ENCODE data around the gene UGT1A1.

- TF ChIP-seq CTCF (IDR thresholded peaks at IDR 0.05; ENCODE audit: insufficient read depth, low read length) (no peak), GABPA (IDR thresholded peaks at IDR 0.05; ENCODE audit: low read depth) (no peak), POLR2AphosphoS5 (IDR thresholded peaks at IDR 0.05; ENCODE audit: low read depth) (no peak)
Observed at GRCh38 chr2:233800208-233800607, 40.1 kb downstream of the UGT1A1 start.
